H1 (cell line): ENCODE measurements around the gene SHISA6. TPM values are rescaled to one million over a fixed set of nuclear protein-coding genes. Genes with fewer than 3 reads are reported as not detected.

Experiments
- EZH2 ChIP-seq: fragments of 200-600 bp; sonication (generic); IDR thresholded peaks from 2 replicates; pipeline ENCODE4 v1.7.1; 2012; ENCODE audit warnings: low read depth, mild to moderate bottlenecking, moderate library complexity, low read length, inconsistent platforms; ENCODE audit not compliant: severe bottlenecking
- HDAC2 ChIP-seq, 2 experiments: fragments of 300-600 bp in 1 of 2; sonication (generic) in 1 of 2; IDR thresholded peaks; 2 replicates each; pipeline ENCODE4 v1.6.1; 2011 to 2012; ENCODE audit warnings: low read depth in 2 of 2, low read length in 2 of 2, mild to moderate bottlenecking in 2 of 2, moderate library complexity in 2 of 2, borderline replicate concordance in 1 of 2, inconsistent platforms in 1 of 2
- JUN ChIP-seq: IDR thresholded peaks from 2 replicates; pipeline ENCODE4 v1.6.1; 2011; ENCODE audit warnings: low read depth, mild to moderate bottlenecking, improper control_type of control experiment, low read length
- RAD21 ChIP-seq, 2 experiments: IDR thresholded peaks in 1 of 2; conservative IDR thresholded peaks in 1 of 2; 2 replicates each; pipeline ENCODE4 v1.6.1; 2011; ENCODE audit warnings: low read depth in 2 of 2, low read length in 2 of 2, improper control_type of control experiment in 1 of 2, inconsistent platforms in 1 of 2, mild to moderate bottlenecking in 1 of 2, moderate library complexity in 1 of 2
- SIN3A ChIP-seq, 2 experiments: IDR thresholded peaks in 1 of 2; conservative IDR thresholded peaks in 1 of 2; 2 replicates each; pipeline ENCODE4 v1.6.1; 2011 to 2012; ENCODE audit warnings: low read length in 2 of 2, improper control_type of control experiment in 1 of 2, low read depth in 1 of 2, mild to moderate bottlenecking in 1 of 2
- TAF7 ChIP-seq: optimal IDR thresholded peaks from 2 replicates; pipeline ENCODE3; 2011; ENCODE audit warnings: low read depth, mild to moderate bottlenecking, inconsistent platforms, low read length, moderate library complexity, borderline replicate concordance
- YY1 ChIP-seq: IDR thresholded peaks from 2 replicates; pipeline ENCODE4 v1.6.1; 2011; ENCODE audit warnings: low read depth, mild to moderate bottlenecking, low read length
- polyA plus RNA-seq, 7 experiments: library from polyadenylated mRNA; depleted of rRNA in 3 of 7; stranded (reverse) in 5 of 7; unstranded in 2 of 7; fragments of >200 nt in 5 of 7; fragments of 200-250 nt in 2 of 7; gene quantifications; 1 replicate in 5 of 7; 2 replicates in 1 of 7; 4 replicates in 1 of 7; pipeline versions ENCODE4 v1.2.1 to v1.2.3, GENCODE V29; 2011 to 2013; ENCODE audit warnings: missing spikeins in 2 of 7, mixed read lengths in 2 of 7
- total RNA-seq: library from RNA; stranded (reverse); fragmentation: NEBNext Ultra II Directional; extraction: Animal tissue kit (Norgen Biotek cat#: 25700); gene quantifications from 2 replicates; pipeline ENCODE4 v1.2.1, GENCODE V29; 2021
- TF ChIP-seq, protein P1 (sequence below): fragments of 300-600 bp; sonication (generic); IDR thresholded peaks from 2 replicates; pipeline ENCODE4 v1.7.1; 2012; ENCODE audit warnings: low read length, moderate library complexity, mild to moderate bottlenecking, inconsistent platforms; ENCODE audit not compliant: insufficient replicate concordance

The SHISA6 gene
- total and polyA plus RNA-seq, 2 of the 8 experiments (the other 6 are each of a cell fraction or from before 2014, with no cell fraction given): 2.9 to 4.8 TPM

GRCh38 chr17:11240041-11240840 lies 772 bp upstream of the SHISA6 start (continued):
- TF ChIP-seq, protein P1, sequence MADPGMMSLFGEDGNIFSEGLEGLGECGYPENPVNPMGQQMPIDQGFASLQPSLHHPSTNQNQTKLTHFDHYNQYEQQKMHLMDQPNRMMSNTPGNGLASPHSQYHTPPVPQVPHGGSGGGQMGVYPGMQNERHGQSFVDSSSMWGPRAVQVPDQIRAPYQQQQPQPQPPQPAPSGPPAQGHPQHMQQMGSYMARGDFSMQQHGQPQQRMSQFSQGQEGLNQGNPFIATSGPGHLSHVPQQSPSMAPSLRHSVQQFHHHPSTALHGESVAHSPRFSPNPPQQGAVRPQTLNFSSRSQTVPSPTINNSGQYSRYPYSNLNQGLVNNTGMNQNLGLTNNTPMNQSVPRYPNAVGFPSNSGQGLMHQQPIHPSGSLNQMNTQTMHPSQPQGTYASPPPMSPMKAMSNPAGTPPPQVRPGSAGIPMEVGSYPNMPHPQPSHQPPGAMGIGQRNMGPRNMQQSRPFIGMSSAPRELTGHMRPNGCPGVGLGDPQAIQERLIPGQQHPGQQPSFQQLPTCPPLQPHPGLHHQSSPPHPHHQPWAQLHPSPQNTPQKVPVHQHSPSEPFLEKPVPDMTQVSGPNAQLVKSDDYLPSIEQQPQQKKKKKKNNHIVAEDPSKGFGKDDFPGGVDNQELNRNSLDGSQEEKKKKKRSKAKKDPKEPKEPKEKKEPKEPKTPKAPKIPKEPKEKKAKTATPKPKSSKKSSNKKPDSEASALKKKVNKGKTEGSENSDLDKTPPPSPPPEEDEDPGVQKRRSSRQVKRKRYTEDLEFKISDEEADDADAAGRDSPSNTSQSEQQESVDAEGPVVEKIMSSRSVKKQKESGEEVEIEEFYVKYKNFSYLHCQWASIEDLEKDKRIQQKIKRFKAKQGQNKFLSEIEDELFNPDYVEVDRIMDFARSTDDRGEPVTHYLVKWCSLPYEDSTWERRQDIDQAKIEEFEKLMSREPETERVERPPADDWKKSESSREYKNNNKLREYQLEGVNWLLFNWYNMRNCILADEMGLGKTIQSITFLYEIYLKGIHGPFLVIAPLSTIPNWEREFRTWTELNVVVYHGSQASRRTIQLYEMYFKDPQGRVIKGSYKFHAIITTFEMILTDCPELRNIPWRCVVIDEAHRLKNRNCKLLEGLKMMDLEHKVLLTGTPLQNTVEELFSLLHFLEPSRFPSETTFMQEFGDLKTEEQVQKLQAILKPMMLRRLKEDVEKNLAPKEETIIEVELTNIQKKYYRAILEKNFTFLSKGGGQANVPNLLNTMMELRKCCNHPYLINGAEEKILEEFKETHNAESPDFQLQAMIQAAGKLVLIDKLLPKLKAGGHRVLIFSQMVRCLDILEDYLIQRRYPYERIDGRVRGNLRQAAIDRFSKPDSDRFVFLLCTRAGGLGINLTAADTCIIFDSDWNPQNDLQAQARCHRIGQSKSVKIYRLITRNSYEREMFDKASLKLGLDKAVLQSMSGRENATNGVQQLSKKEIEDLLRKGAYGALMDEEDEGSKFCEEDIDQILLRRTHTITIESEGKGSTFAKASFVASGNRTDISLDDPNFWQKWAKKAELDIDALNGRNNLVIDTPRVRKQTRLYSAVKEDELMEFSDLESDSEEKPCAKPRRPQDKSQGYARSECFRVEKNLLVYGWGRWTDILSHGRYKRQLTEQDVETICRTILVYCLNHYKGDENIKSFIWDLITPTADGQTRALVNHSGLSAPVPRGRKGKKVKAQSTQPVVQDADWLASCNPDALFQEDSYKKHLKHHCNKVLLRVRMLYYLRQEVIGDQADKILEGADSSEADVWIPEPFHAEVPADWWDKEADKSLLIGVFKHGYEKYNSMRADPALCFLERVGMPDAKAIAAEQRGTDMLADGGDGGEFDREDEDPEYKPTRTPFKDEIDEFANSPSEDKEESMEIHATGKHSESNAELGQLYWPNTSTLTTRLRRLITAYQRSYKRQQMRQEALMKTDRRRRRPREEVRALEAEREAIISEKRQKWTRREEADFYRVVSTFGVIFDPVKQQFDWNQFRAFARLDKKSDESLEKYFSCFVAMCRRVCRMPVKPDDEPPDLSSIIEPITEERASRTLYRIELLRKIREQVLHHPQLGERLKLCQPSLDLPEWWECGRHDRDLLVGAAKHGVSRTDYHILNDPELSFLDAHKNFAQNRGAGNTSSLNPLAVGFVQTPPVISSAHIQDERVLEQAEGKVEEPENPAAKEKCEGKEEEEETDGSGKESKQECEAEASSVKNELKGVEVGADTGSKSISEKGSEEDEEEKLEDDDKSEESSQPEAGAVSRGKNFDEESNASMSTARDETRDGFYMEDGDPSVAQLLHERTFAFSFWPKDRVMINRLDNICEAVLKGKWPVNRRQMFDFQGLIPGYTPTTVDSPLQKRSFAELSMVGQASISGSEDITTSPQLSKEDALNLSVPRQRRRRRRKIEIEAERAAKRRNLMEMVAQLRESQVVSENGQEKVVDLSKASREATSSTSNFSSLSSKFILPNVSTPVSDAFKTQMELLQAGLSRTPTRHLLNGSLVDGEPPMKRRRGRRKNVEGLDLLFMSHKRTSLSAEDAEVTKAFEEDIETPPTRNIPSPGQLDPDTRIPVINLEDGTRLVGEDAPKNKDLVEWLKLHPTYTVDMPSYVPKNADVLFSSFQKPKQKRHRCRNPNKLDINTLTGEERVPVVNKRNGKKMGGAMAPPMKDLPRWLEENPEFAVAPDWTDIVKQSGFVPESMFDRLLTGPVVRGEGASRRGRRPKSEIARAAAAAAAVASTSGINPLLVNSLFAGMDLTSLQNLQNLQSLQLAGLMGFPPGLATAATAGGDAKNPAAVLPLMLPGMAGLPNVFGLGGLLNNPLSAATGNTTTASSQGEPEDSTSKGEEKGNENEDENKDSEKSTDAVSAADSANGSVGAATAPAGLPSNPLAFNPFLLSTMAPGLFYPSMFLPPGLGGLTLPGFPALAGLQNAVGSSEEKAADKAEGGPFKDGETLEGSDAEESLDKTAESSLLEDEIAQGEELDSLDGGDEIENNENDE: no peak
- peak in 1 of 2 experiments; percentile 76; a peak in 1 of 4 replicates for TF ChIP-seq HDAC2 (IDR thresholded peaks at IDR 0.05; ENCODE audit: borderline replicate concordance in 1 of 2, low read depth in 2 of 2, low read length in 2 of 2)
- no peak for TF ChIP-seq JUN
- TF ChIP-seq SIN3A (conservative IDR thresholded peaks at IDR 0.05 in 1 of 2, IDR thresholded peaks at IDR 0.05 in 1 of 2; ENCODE audit: low read depth in 1 of 2, low read length in 2 of 2): no peak
- TF ChIP-seq EZH2: peak; percentile 48
- peak; percentile 59 to 73 for TF ChIP-seq RAD21 (IDR thresholded peaks at IDR 0.05 in 1 of 2, conservative IDR thresholded peaks at IDR 0.05 in 1 of 2; ENCODE audit: low read depth in 2 of 2, low read length in 2 of 2)
- no peak for TF ChIP-seq TAF7
- TF ChIP-seq YY1: no peak
